ENCODE data around the gene PDCL2. TPM values are rescaled to one million over a fixed set of nuclear protein-coding genes. Genes with fewer than 3 reads are reported as not detected.

Gene PDCL2
- total and polyA plus RNA-seq, 10 donors: not detected

DNA sequence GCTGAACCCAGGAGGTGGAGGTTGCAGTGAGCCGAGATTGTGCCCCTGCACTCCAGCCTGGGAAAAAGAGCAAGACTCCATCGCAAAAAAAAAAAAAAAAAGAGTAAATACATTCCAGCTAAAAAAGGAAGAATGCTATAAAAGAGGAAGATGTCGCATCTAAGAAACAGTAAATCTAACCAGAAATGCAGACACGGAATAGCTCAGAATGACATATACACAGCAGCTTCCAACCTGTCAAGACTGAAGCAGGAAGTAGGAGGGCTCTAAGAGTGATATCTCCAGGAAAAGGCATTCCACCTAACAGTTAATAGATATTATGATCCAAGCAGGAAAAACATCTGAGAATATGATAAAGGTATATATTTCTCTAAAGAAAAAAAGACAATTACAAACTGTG, 61.4 kb downstream of the PDCL2 start:
- H3K27me3 ChIP-seq (replicated peaks in 1 of 7): no peaks in the 10 kb centered on the region
- no peak overlapping the region for H3K4me3 ChIP-seq
- peaks cover 0 to 47% (median 33%) of the 10 kb centered on the region in 8 donors for H3K9me3 ChIP-seq
- H3K4me1 ChIP-seq: no peaks in the 10 kb centered on the region
- no peak for DNase-seq
- TF ChIP-seq POLR2A (IDR thresholded peaks at IDR 0.05) (no peak), POLR2AphosphoS5 (IDR thresholded peaks at IDR 0.05) (no peak), CTCF (IDR thresholded peaks at IDR 0.05 in 8 of 11, conservative IDR thresholded peaks at IDR 0.05 in 3 of 11) (no peak)
- peaks cover 0 to 15% (median 0%) of the 10 kb centered on the region in 6 donors for H3K36me3 ChIP-seq
- H3K27ac ChIP-seq: no peak overlapping the region
- intact Hi-C loops (cut with DNase I; ENCODE audit: low total_unique reads): no loop called here
- WGBS, 5 donors: 48 to 83% (median 77%) methylated on average over 3 to 4 of the region's 4 CpGs

GRCh38 chr4:55530167-55530566, 61.9 kb downstream of the PDCL2 start:
- no peak for DNase-seq
- H3K36me3 ChIP-seq: peaks cover 0 to 15% (median 0%) of the 10 kb centered on the region in 6 donors
- no peak for TF ChIP-seq POLR2AphosphoS5 (IDR thresholded peaks at IDR 0.05)
- no peak for TF ChIP-seq POLR2A (IDR thresholded peaks at IDR 0.05)
- TF ChIP-seq CTCF (IDR thresholded peaks at IDR 0.05 in 8 of 11, conservative IDR thresholded peaks at IDR 0.05 in 3 of 11): no peak
- H3K4me3 ChIP-seq: no peak overlapping the region
- WGBS, 5 donors: 91 to 97% (median 94%) methylated on average over 4 of the region's 4 CpGs
- H3K9me3 ChIP-seq: peaks cover 0 to 47% (median 33%) of the 10 kb centered on the region in 8 donors
- H3K4me1 ChIP-seq: no peaks in the 10 kb centered on the region
- no peak overlapping the region for H3K27ac ChIP-seq
- H3K27me3 ChIP-seq (replicated peaks in 1 of 7): no peaks in the 10 kb centered on the region
- intact Hi-C loops (cut with DNase I; ENCODE audit: low total_unique reads): no loop called here

GRCh38 chr4:55528491-55528890, 63.6 kb downstream of the PDCL2 start:
- H3K9me3 ChIP-seq: peaks cover 0 to 38% (median 23%) of the 10 kb centered on the region in 8 donors
- H3K36me3 ChIP-seq: peaks cover 0 to 11% (median 0%) of the 10 kb centered on the region in 6 donors
- H3K27ac ChIP-seq: no peak overlapping the region
- intact Hi-C loops (cut with DNase I; ENCODE audit: low total_unique reads): no loop called here
- no peaks in the 10 kb centered on the region for H3K4me1 ChIP-seq
- DNase-seq: no peak
- no peak overlapping the region for H3K4me3 ChIP-seq
- no peaks in the 10 kb centered on the region for H3K27me3 ChIP-seq (replicated peaks in 1 of 7)
- WGBS, 5 donors: 94 to 99% (median 97%) methylated on average over 3 of the region's 3 CpGs
- TF ChIP-seq CTCF (IDR thresholded peaks at IDR 0.05 in 8 of 11, conservative IDR thresholded peaks at IDR 0.05 in 3 of 11) (no peak), POLR2AphosphoS5 (IDR thresholded peaks at IDR 0.05) (no peak), POLR2A (IDR thresholded peaks at IDR 0.05) (no peak)

DNA sequence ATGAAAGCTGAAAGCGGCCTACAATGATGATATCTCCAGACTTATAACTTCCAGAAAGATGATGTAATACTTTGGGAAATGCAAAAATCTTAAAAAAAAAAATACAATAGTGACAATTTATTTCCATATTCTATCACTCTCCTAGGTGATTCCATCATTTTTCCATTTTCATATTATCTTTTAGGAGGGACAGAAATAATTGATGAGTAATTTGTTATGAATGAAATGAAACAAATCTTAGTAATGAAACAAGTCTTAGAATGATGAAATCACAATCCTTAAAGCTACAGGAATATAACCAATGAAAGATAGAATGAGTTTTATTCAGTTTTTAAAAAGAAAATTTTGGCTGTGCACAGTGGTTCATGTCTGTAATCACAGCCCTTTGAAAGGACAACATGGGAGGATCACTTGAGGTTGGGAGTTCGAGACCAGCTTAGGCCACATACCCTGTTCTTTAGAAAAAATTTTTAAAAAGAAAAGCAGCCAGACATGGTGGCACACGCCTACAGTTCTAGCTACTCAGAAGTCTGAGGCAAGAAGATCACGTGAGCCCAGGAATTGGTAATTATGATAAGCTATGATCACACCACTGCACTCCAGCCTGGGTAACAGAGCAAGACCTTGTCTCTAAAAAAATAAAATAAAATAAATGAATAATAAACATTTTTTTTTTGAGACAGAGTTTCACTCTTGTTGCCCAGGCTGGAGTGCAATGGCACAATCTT, 67.0 kb downstream of the PDCL2 start:
- no peak for DNase-seq
- peaks cover 0 to 7% (median 4%) of the 10 kb centered on the region in 8 donors for H3K9me3 ChIP-seq
- no peaks in the 10 kb centered on the region for H3K4me1 ChIP-seq
- no peak for TF ChIP-seq POLR2AphosphoS5 (IDR thresholded peaks at IDR 0.05)
- TF ChIP-seq POLR2A (IDR thresholded peaks at IDR 0.05): no peak
- no peak for TF ChIP-seq CTCF (IDR thresholded peaks at IDR 0.05 in 8 of 11, conservative IDR thresholded peaks at IDR 0.05 in 3 of 11)
- H3K4me3 ChIP-seq: no peak overlapping the region
- no peaks in the 10 kb centered on the region for H3K27me3 ChIP-seq (replicated peaks in 1 of 7)
- H3K27ac ChIP-seq: no peak overlapping the region
- intact Hi-C loops (cut with DNase I; ENCODE audit: low total_unique reads): no loop called here
- H3K36me3 ChIP-seq: no peaks in the 10 kb centered on the region
- 84 to 97% (median 94%) methylated on average over 4 of the region's 4 CpGs for WGBS, 5 donors

Measured in spleen (tissue), 11 donors.